RKO (cell line): Measurements from ENCODE around the gene CHTF8.
"Not testable (repeated sequence)": the region's sequence is repeated elsewhere in the genome, so short reads cannot be mapped to it uniquely, and the experiment has no call there.

Experiments
- DNase-seq: peaks from one replicate; pipeline ENCODE4 v3.0.0-alpha.2; 2016; ENCODE audit warnings: low spot score

CHTF8 gene

DNA sequence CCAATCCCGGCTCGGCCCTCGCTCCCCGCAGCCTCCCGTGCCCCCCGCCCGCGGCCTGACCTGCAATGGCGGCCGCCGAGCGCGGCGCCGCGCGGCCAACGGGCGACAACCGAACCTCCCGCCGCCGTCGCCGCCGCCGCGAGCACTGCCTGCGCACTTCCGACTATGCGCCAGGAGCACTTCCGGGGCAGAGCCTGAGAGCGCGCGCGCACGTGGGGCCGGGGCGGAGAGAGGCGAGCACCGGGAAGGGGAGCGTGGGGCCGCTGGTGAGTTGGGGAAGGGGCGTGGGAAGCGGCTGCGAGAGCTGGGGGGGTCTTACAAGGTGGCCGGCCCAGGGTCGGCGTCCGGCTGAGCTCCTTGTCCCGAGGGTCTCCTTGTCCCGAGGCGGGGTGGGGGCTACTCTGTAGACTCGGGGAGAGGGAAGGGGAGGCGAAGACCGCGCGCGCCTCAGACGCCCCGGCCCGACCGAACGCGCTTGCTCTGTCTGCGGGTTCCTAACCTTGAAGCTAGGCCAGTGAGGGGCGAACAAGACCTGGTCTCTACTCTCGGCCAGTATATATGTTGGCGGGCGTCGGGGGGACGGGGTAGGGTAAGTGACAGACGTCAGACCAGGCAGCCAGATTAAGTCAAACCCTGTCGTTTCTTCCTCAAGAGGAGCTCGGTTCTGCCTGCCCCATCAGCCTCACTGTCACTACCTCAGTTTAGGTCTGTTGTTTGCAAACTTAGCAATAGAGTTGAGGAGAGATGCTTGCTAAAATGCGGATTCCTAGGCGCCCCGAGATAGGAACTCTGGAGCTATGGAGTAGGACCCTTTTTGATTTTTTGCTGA lies at the start of gene CHTF8, which contains the start of gene UTP4:
Gene CHTF8, minus strand, starts transcription at position 165 of the 829 bp plus-strand sequence. CDS start 11,130 bp downstream, outside the sequence.
Gene UTP4, plus strand, starts transcription at position 226 of the 829 bp plus-strand sequence. CDS start 811 bp downstream, outside the sequence.
- peak; percentile 87 for DNase-seq

DNA sequence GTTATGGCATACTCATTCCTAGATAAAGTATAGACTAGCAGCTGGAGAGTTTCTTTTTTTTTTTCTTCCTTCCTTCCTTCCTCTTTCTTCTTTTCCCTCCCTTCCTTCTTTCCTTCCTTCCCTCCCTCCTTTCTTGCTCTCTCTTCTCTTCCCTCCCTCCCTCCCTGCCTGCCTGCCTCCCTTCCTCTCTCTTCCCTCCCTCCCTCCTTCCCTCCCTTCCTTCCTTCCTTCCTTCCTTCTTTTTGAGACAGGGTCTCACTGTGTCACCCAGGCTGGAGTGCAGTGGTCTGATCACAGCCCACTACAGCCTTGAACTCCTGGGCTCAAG lies 47.6 kb upstream of the CHTF8 start:
- no peak for DNase-seq

DNA sequence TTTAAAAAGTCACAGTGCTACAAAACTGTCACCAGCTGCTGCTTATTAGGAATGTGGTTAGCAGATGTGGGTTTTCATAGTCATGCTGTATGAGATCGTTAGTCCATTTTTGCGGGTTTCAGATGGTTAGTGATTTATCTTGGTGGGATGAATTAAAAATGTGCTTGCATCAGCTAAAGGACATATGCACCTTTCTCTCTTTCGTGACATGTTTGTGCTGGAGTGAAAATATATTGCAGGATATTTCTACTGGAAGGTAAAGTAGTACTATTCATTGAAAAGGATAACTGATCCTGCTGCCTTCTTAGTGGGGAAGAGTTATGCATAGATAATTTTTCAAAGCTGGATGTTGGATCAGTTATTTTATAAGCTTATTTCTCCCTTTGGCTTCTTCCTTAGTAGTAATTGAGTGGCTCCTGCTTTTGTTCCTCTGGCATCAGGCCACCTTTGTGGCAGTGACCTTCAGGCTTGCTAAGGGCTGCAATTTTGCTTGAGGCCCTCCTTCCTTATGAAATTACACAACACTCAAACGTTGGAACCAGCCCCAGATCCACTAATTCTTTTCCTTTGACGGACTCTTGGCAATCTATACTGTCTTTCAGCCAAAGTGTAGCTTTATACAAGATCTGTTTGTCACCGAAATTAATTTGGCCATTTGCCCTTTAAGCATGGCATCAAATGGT lies 47.1 kb upstream of the CHTF8 start:
- DNase-seq: no peak

GRCh38 chr16:69176033-69176800 lies 43.8 kb upstream of the CHTF8 start:
- DNase-seq: no peak

DNA sequence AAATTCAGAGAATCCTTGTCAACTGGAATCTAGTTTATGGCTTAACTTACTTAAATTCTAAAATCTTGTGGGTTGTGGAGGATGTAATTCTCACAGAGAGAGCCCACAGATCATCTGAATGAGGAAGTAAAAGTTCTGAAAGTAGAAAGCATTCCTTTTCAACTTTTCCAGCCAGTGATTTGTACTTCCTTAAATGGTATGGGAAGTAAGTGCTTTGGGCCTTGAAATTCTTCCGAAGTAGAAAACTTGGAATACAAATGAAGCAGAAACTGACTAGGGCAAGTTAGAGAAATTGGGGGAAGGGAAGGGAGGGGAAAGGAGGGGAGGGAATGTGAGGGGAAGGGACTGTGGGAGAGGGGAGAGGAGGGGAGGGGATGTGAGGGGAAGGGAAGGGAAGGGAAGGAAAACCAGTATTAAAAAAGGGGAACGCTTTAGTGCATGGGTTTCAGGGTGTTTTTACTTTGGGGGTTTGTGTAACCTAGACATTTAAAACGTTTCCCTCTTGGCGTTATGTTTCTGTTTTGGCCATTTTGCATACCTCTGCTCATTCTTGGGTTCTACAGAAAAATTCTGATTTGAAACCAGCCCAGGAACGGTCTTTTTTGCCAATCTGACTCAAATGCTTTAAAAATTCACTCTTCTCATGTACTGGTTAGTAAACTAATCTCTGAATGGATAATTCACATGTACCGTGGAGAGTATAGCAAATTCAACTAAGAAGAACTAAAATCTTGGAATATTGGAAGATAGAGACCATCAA lies 39.1 kb upstream of the CHTF8 start:
- DNase-seq: no peak

DNA sequence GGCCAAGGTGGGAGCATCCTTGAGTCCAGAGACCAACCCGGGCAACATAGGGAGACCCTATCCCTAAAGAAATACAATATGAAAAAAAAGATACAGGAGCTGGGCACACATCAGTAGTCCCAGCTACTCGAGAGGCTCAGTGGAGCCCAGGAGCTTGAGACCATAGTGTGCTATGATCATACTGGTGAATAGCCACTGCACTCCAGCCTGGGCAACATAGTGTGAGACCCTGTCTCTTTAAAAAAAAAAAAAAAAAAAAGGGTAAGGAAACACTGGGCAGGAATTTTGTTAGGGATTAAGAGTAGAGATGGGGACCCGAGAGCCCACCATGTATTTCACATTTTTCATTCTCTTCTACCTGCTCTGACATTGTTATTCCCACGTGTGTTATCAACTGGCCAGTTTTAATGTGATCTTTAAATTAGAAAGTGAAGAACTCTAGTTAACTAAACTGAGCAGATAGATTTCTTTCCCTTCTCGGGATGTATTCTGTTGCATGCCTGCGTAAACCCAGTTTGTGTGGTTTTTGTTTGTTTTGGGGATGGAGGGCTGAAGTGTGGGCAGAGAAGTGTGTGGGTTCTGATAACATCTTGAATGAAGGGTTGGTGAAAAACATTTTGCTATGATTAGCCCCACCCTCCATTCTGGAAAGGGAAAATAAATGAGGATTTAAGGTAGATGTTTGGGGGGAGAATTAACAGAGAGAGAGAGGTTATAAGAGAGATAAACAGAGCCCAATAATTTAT lies 37.4 kb upstream of the CHTF8 start:
- no peak for DNase-seq

DNA sequence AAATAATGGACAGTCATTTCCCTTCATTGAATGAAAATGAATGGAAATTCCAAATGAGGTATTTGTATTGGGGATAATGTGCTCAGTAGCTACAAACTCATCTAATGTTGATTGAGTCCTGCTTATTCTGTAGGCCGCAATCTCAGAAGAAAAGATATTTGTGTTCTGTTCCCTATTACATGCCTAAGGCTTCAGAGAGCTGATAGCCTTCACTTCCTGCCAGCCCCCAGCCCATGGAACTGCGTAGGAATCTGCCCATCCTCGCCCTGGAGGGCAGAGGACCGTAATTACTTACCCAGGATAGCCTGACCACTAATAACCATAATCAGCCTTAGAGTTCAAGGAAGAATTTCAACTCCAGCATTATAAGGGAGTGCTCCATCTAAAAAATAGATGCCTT lies 36.7 kb upstream of the CHTF8 start:
- DNase-seq: no peak

DNA sequence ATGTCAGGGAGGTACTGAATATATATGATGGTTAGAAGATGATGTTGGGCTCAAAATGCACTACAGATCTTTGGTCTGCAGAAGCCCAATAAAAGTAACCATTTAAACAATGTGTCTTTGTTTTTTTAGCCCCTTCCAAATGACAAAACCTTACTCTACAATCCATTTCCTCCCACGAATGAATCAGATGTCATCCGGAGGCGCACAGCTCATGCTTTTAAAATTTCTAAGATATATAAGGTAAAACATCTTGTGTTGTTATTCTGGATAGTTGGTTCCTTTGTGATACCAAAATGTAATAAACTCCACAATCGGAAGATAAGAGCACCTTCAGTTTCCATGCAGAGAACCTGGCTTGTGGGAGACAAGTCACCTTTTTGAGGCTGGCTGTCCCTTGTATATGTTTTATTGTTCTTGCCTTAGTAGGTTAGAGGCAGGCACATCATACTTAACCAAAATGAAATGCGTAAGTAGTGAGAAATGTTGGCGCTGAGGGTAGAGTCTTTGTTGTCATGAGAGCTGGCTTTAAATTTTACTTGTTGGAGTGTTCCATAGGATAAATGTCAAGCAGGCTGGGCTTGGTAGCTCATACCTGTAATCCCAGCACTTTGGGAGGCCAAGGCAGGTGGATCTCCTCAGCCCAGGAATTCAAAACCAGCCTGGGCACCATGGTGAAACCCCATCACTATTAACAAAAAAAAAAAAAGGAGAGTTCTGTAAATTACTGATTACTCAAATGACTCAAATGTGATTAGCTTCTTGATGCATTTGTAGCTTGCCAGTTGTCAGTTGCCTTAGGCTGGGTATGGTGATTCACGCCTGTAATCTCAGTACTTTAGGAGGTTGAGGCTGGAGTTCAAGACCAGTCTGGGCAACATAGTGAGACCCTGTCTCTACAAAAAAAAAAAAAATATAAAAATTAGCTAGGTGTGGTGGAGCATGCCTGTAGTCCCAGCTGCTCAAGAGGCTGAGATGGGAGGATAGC lies 34.9 kb upstream of the CHTF8 start:
- no peak for DNase-seq

- DNase-seq: peak; percentile 28
Observed at GRCh38 chr16:69166221-69166833, 33.9 kb upstream of the CHTF8 start.

GRCh38 chr16:69165584-69165983 lies 33.2 kb upstream of the CHTF8 start:
- no peak for DNase-seq

DNA sequence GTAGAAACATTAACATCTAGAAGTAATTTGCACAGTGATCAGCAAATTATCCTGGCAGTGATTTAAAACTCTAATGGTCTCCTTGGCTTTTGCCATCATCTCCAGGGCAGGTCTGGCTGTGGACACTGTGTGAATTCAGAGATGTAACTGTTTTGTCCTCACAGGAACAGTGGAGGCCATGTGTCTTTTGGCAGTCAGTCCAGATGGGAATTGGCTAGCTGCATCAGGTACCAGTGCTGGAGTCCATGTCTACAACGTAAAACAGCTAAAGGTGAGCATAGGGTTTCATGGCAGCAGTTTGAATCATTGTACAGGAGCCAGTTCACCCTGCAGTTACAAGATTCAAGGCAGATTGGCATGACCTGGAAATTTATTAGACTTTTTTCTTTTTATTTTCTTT lies 27.8 kb upstream of the CHTF8 start:
- no peak for DNase-seq

- DNase-seq: no peak
Observed at GRCh38 chr16:69157196-69157595, 24.8 kb upstream of the CHTF8 start.

DNA sequence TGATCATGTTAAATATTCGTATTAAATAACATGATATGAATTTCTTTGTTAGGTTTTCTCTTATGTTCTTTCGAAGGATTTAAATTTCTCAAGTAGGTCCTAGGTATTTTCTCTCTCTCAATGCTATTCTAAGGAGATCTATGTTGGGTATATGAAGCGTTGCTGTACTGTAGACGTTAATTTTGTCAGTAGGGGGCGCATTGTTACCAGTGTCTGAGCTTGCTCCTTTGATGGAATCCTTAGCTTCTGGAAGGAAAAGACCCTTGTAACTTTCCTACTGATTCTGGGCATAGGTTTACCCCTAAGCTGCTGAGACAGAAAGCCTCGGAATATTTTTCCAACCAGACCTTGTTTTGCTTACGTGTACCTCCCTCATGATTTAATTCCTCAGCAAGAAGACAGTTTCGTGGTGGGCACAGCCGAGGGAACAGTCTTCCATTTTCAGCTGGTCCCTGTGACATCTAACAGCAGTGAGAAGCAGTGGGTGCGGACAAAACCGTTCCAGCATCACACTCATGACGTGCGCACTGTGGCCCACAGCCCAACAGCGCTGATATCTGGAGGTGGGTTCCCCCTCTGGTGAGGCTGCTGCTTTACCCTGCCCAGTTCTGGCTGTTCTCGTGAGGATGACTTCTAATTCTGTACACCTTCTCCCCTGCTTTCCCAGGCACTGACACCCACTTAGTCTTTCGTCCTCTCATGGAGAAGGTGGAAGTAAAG lies 17.9 kb upstream of the CHTF8 start:
- peak; percentile 69 for DNase-seq

DNA sequence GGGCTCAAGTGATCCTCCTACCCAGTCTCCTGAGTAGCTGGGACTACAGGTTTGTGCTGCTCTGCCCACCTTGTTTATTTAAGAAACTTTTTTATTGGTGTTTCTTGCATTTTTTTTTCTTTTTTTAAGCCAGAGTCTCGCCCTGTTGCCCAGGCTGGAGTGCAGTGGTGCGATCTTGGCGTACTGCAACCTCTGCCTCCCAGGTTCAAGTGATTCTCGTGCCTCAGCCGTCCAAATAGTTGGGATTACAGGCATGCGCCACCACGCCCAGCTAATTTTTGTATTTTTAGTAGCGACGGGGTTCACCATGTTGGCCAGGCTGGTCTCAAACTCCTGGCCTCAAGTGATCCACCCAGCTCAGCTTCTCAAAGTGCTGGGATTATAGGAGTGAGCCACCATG lies 17.2 kb upstream of the CHTF8 start:
- DNase-seq: not testable (repeated sequence)

DNA sequence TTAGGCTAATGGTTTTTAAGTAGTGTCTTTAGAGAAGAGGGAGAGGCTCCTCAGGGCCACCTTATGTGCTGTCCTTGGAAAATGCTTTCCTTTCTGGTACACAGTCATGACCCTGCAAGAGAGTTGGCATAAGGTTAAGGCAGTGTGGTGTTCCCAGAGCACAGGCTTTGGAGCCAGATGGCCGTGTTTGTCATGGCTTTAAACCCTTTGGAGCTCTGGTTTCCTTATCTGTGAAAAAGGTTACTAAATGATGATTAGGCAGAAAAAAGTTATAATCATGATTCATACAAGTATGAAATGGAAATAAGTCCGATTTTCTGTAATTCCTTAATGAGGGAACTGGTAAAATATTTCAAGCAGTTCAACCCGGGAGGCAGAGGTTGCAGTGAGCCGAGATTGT lies 13.3 kb upstream of the CHTF8 start:
- no peak for DNase-seq

DNA sequence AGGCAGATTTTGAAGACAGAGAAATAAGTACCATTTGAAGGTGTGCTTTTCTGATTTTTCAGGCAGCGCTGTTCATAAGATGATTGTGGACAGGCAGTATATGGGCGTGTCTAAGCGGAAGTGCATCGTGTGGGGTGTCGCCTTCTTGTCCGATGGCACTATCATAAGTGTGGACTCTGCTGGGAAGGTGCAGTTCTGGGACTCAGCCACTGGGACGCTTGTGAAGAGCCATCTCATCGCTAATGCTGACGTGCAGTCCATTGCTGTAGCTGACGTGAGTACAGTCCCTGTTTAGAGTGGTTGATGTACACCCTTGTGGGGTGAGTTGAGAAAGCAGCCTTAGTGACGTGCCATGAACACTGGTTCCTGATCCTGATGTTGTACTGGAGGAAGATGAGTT lies 10.7 kb upstream of the CHTF8 start:
- peak; percentile 40 for DNase-seq

DNA sequence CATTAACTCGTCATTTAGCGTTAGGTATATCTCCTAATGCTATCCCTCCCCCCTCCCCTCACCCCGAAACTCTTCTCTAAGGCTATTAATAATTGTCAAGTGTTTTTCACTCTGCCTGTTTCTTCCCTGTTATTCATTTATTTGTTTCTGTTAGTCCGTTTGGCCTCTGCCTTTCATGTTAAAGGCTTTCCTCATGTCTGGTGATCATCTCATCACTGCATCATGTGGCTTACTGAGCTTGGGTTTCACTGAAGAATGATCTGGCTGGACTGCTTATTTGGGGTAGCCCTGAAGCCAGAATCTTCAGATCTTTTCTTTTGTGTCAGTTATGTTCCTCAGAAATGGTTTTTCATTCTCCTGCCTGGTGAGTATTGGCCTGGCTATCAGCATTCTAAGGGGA lies 9.5 kb upstream of the CHTF8 start:
- DNase-seq: no peak

GRCh38 chr16:69141014-69141413 lies 8.6 kb upstream of the CHTF8 start:
- DNase-seq: no peak

DNA sequence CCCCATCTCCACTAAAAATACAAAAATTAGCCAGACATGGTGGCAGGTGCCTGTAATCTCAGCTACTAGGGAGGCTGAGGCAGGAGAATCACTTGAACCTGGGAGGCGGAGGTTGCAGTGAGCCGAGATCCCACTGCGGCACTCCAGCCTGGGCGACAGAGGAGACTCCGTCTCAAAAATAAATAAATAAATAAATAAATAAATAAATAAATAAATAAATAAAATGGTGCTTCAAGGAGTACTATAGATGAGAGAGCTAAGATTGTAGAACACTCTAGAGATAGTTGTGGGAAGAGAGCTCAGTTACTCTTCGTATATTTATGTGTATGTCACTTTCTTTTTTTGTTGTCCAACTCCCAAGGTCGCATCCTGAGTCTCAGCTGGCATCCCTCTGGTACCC lies 7.1 kb upstream of the CHTF8 start:
- DNase-seq: not testable (repeated sequence)
